GM21390 (cell line): Measurements from ENCODE around the gene LHFPL2.
"Not testable (repeated sequence)": the region's sequence is repeated elsewhere in the genome, so short reads cannot be mapped to it uniquely, and the experiment has no call there.

Experiments
- ATAC-seq: cut with Tn5 transposase; IDR thresholded peaks from one replicate; pipeline ENCODE4 v1.9.1; 2021; ENCODE audit not compliant: unreplicated experiment

Gene LHFPL2

GRCh38 chr5:78624011-78624541 lies 24.5 kb downstream of the LHFPL2 start:
- ATAC-seq: no peak

GRCh38 chr5:78622302-78622971 lies 26.1 kb downstream of the LHFPL2 start:
- ATAC-seq: no peak

GRCh38 chr5:78621291-78621738 lies 27.3 kb downstream of the LHFPL2 start:
- no peak for ATAC-seq

GRCh38 chr5:78620119-78620518 lies 28.5 kb downstream of the LHFPL2 start:
- not testable (repeated sequence) for ATAC-seq

GRCh38 chr5:78618303-78618702 lies 30.3 kb downstream of the LHFPL2 start:
- ATAC-seq: no peak

GRCh38 chr5:78615697-78616096 lies 32.9 kb downstream of the LHFPL2 start:
- no peak for ATAC-seq

GRCh38 chr5:78614816-78615215 lies 33.8 kb downstream of the LHFPL2 start:
- ATAC-seq: no peak

- no peak for ATAC-seq
Measured at GRCh38 chr5:78613756-78614155, 34.8 kb downstream of the LHFPL2 start.

- ATAC-seq: no peak
Measured at GRCh38 chr5:78613151-78613533, 35.4 kb downstream of the LHFPL2 start.

GRCh38 chr5:78612227-78613150 lies 36.1 kb downstream of the LHFPL2 start:
- ATAC-seq: no peak

GRCh38 chr5:78611126-78611605 lies 37.4 kb downstream of the LHFPL2 start:
- no peak for ATAC-seq

GRCh38 chr5:78610636-78611035 lies 37.9 kb downstream of the LHFPL2 start:
- no peak for ATAC-seq

- ATAC-seq: no peak
Measured at GRCh38 chr5:78610163-78610583, 38.4 kb downstream of the LHFPL2 start.

- no peak for ATAC-seq
Measured at GRCh38 chr5:78607864-78608263, 40.7 kb downstream of the LHFPL2 start.

GRCh38 chr5:78606241-78606640 lies 42.3 kb downstream of the LHFPL2 start:
- no peak for ATAC-seq

GRCh38 chr5:78605611-78606010 lies 43.0 kb downstream of the LHFPL2 start:
- ATAC-seq: no peak

- ATAC-seq: no peak
Measured at GRCh38 chr5:78604689-78605285, 43.8 kb downstream of the LHFPL2 start.

- no peak for ATAC-seq
Measured at GRCh38 chr5:78603636-78604175, 44.9 kb downstream of the LHFPL2 start.

GRCh38 chr5:78602400-78602799 lies 46.2 kb downstream of the LHFPL2 start:
- ATAC-seq: no peak

GRCh38 chr5:78601559-78602314 lies 46.8 kb downstream of the LHFPL2 start:
- ATAC-seq: no peak
